GM19193 (cell line): ENCODE results near the gene DIP2A.

ENCODE experiments used
- POLR2A ChIP-seq: IDR thresholded peaks from 4 replicates; pipeline ENCODE4 v1.6.1; 2011; ENCODE audit not compliant: insufficient read depth, insufficient read length; ENCODE audit errors: extremely low read depth

The DIP2A gene

GRCh38 chr21:46434322-46434958 is 24.3 kb upstream of the DIP2A start:
- no peak for TF ChIP-seq POLR2A

DNA sequence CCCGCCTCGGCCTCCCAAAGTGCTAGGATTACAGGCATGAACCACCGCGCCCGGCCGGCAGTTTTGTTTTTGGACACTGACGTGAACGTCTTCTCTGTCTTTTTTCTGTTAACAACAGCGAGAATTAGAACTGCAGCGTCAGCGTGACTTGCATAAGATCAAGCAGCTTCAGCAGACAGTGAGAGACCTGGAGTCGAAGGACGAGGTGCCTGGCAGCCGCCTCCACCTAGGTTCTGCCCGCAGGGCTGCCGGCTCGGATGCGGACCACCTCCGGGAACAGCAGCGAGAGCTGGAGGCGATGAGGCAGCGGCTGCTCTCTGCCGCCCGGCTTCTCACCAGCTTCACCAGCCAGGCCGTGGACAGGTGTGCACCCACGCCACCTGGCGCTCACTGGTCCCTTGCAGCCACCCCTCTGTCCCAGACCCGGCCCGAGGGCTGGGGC is 22.9 kb upstream of the DIP2A start:
- no peak for TF ChIP-seq POLR2A

GRCh38 chr21:46436621-46437020 is 22.1 kb upstream of the DIP2A start:
- TF ChIP-seq POLR2A, result no peak

DNA sequence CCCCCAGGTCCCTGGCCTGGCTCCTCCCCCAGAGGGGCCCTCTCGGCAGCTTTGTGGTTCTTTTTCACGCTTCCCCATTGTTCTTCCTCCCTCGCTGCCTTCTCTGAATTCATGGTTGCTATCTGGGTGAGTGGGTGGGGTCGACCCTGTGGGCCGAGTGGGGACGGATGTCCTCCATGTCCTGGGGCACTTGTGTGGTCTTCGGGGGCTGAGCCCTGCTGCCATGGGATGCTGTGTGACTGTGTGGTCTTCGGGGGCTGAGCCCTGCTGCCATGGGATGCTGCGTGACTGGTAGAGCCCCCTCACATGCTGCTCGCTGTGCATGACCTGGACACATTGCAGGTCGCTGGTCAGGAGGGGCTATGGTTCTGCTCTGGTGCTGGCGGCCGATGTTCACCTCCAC is 21.6 kb upstream of the DIP2A start:
- no peak for TF ChIP-seq POLR2A

DNA sequence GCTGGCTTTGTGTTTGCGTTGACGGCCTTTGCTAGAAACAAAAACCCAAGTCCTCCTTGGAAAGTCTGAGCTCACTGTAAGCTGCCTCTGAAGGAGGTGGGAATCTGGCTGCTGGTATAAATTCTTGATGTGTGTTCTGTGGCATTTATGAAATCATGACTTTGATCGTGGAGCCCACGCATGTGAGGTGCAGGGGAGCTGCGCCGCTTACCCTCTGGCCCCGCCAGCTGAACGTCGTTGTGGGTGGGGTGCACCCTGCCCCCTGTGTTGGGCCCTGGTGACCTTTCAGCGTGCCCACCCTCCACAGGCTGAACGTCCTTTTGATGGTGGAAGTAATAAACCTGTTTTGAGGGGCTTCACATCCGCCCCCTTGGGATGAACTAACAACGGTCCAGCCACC is 21.2 kb upstream of the DIP2A start:
- TF ChIP-seq POLR2A, result no peak

GRCh38 chr21:46438241-46438640 is 20.4 kb upstream of the DIP2A start:
- TF ChIP-seq POLR2A, result no peak

GRCh38 chr21:46439906-46440305 is 18.8 kb upstream of the DIP2A start:
- no peak for TF ChIP-seq POLR2A

GRCh38 chr21:46441331-46441730 is 17.4 kb upstream of the DIP2A start:
- no peak for TF ChIP-seq POLR2A

DNA sequence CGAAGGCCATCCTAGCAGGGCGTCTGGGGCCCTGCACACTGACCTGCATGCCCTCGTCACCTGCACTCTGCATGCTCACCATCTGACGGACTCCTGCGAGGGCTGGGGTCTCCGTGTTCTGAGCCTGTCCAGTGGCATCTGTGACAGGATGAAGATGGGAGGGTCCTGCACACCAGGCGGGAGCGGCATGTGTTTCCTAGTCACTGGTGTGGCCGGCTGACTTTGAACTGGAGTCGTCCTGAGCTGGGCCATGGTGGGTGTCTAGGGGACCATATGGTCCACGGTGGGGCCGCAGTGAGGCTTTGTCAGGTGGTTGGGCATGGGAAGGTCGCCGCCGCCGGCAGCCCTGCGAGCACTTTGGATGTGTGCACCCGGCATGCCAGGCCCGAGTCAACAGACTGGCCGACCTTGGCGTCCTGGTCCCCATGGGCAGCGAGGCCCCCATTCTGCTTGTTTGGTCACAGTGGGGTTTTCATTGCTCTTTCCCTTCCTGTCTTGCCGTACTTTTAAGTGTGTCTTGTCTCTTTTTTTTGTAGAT is 16.7 kb upstream of the DIP2A start:
- TF ChIP-seq POLR2A, result no peak

- TF ChIP-seq POLR2A, result no peak
Measured at GRCh38 chr21:46442938-46443337, 15.8 kb upstream of the DIP2A start.

DNA sequence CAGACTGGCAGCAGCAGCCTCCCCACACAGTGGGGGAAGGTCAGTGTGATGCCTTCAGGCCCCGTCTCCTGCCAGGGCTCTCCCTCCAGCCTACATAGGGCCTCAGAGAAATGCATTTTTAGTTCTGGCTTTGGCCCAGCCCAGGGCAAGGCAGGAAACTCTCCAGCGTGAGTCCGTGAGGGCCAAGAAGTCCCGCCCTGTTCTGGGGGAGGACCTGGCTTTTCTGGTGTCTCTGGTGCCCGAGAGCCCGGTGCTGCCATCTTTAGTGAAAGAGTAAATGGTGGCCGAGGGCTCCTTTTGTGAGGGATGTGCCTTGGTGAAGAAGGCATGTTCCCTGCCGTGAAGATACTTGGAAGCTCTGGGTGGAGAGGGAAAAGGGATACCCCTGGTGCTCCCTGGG is 14.8 kb upstream of the DIP2A start:
- TF ChIP-seq POLR2A, result no peak

GRCh38 chr21:46448108-46448507 is 10.6 kb upstream of the DIP2A start:
- no peak for TF ChIP-seq POLR2A

DNA sequence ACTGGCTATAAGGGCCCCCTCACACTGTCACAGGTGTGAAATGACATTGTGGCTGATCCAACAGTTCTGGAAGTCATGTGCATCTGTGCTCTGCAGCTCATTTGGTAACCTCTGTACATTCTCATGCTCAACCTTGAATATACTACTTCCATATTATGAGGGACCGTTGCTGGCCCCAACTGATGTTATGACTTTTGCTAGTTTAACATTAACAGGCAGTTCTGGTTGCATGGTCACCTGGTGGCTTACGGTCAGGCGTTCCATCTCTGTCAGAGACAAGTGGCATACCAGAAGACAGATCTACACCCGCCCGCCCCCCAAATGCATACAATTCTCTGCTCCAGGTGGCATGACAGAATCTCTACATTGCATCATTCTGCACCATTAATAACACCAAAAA is 6.0 kb upstream of the DIP2A start:
- no peak for TF ChIP-seq POLR2A

GRCh38 chr21:46454142-46454541 is 4.5 kb upstream of the DIP2A start:
- TF ChIP-seq POLR2A, result no peak

DNA sequence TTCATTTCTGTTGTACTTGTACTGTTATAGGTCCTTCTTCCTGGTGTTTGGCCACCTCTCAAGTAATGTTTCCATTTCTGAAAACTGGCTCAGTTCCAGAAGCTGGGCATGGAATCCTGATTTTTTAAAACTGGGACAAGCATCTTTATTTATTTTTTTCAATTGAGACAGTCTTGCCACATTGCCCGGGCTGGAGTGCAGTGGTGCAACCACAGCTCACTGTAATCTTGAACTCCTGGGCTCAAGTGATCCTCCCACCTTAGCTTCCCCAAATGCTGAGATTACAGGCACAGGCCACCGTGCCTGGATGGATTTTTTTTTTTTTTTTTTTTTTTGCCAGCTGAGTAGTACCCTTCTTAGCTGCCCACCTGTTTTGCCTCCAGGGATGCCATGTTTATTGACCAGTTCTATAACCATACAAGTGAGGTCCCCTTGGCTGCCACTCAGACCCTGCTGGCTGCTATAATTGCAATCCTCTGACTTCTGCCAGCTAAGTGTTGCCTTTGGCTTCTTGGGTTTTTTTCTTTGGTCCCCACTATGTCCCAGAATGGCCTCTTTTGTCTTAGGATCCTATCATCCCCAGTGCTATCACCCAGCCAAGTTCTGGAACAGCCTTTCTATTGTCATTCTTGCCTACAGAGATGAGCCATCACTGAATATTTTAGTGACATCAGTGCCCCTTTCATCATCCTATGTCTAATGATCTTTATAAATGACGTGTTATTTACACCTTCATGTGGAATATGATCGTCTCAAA is 3.9 kb upstream of the DIP2A start:
- no peak for TF ChIP-seq POLR2A
